Ascending aorta (tissue), 2 donors: ENCODE data around the gene FGFRL1. TPM values are rescaled to one million over a fixed set of nuclear protein-coding genes. Genes with fewer than 3 reads are reported as not detected.

ENCODE experiments used
- DNase-seq, 2 donors: peaks; one replicate each; pipeline ENCODE4 v3.0.0-alpha.2; 2019; ENCODE audit warnings: low spot score in 2 of 2
- H3K27ac ChIP-seq, 2 donors: fragments of 200-600 bp; sonication (generic); one replicate each; pipeline ENCODE4 v1.5.1; 2016 to 2017; ENCODE audit warnings: mild to moderate bottlenecking in 1 of 2
- H3K27me3 ChIP-seq: fragments of 200-600 bp; sonication (generic); one replicate; pipeline ENCODE4 v1.5.1; 2017
- H3K36me3 ChIP-seq, 2 donors: fragments of 200-600 bp; sonication (generic); one replicate each; pipeline ENCODE4 v1.5.1; 2016
- H3K4me1 ChIP-seq, 2 donors: fragments of 200-600 bp; sonication (generic); one replicate each; pipeline ENCODE4 v1.5.1; 2016 to 2017; ENCODE audit warnings: mild to moderate bottlenecking in 1 of 2
- H3K4me3 ChIP-seq, 2 donors: fragments of 200-600 bp; sonication (generic); one replicate each; pipeline ENCODE4 v1.5.1; 2016 to 2017; ENCODE audit warnings: mild to moderate bottlenecking in 1 of 2
- H3K9me3 ChIP-seq, 2 donors: fragments of 200-600 bp; sonication (generic); one replicate each; pipeline ENCODE4 v1.5.1; 2016
- intact Hi-C: fragments of 100-400 bp; cut with DNase I; formaldehyde crosslinking; loops from one replicate; pipeline ENCODE4 v1.15.1; 2023
- total RNA-seq: library from RNA; depleted of rRNA; stranded (reverse); fragments of >200 nt; gene quantifications from one replicate; pipeline ENCODE4 v1.1.0, GENCODE V29; 2016
- TF ChIP-seq, protein P1 (sequence below), 3 experiments: fragments of 200-600 bp in 2 of 3; fragments of 450-650 bp in 1 of 3; sonication (generic) in 2 of 3; IDR thresholded peaks; one replicate each; pipeline ENCODE4 v1.5.1; 2016 to 2019; ENCODE audit warnings: antibody characterized with exemption in 3 of 3, mild to moderate bottlenecking in 1 of 3, moderate library complexity in 1 of 3

Gene FGFRL1
- total RNA-seq, 1 donor from 2014 or later = 79.1 TPM

DNA sequence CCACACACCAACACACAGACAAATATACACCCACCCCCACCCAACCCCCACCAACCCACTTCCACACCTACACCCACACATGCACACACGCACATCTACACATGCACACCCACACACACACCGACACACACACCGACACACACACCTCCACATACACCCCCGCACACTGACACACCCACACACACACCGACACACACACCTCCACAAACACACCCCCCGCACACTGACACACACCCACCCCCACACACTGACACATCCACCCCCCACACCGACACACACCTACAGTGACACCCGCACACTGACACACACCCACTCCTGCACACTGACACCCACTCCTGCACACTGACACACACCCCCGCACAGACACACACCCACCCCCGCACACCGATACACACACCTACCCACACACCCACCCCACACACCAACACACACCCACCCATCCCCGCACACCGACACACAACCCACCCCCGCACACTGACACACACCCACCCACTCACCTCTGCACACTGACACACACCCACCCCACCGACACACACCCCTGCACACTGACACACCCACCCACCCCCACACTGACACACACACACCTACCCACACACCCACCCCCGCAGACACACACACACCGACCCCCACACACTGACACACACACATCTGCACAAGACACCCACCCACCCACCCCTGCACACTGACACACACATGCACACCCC lies 31.1 kb downstream of the FGFRL1 start:
- TF ChIP-seq, protein P1, sequence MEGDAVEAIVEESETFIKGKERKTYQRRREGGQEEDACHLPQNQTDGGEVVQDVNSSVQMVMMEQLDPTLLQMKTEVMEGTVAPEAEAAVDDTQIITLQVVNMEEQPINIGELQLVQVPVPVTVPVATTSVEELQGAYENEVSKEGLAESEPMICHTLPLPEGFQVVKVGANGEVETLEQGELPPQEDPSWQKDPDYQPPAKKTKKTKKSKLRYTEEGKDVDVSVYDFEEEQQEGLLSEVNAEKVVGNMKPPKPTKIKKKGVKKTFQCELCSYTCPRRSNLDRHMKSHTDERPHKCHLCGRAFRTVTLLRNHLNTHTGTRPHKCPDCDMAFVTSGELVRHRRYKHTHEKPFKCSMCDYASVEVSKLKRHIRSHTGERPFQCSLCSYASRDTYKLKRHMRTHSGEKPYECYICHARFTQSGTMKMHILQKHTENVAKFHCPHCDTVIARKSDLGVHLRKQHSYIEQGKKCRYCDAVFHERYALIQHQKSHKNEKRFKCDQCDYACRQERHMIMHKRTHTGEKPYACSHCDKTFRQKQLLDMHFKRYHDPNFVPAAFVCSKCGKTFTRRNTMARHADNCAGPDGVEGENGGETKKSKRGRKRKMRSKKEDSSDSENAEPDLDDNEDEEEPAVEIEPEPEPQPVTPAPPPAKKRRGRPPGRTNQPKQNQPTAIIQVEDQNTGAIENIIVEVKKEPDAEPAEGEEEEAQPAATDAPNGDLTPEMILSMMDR (IDR thresholded peaks at IDR 0.05) = no peak
- Histone ChIP-seq H3K27me3 (no peaks in the 10 kb centered on the region), H3K4me1 (peaks cover 38 to 68% of the 10 kb centered on the region in 2 donors), H3K9me3 (no peaks in the 10 kb centered on the region), H3K27ac (peak overlapping the region in 1 of 2 donors; percentile 81), H3K4me3 (no peak overlapping the region), H3K36me3 (no peaks in the 10 kb centered on the region)
- no peak for DNase-seq
- intact Hi-C loops = loop anchor here (1.0 to 10.0 kb wide), 3 partner anchors 8 to 302 kb away; partner anchors contain the start of gene UVSSA

GRCh38 chr4:1043162-1043561 lies 31.7 kb downstream of the FGFRL1 start:
- Histone ChIP-seq H3K27ac (peak overlapping the region; percentile 5 to 95), H3K4me3 (no peak overlapping the region), H3K36me3 (no peaks in the 10 kb centered on the region), H3K9me3 (no peaks in the 10 kb centered on the region), H3K27me3 (no peaks in the 10 kb centered on the region), H3K4me1 (peaks cover 38 to 73% of the 10 kb centered on the region in 2 donors)
- intact Hi-C loops = loop anchor here (1.0 to 10.0 kb wide), 3 partner anchors 9 to 302 kb away; partner anchors contain the start of gene UVSSA
- TF ChIP-seq, protein P1 (IDR thresholded peaks at IDR 0.05) = no peak
- no peak for DNase-seq

DNA sequence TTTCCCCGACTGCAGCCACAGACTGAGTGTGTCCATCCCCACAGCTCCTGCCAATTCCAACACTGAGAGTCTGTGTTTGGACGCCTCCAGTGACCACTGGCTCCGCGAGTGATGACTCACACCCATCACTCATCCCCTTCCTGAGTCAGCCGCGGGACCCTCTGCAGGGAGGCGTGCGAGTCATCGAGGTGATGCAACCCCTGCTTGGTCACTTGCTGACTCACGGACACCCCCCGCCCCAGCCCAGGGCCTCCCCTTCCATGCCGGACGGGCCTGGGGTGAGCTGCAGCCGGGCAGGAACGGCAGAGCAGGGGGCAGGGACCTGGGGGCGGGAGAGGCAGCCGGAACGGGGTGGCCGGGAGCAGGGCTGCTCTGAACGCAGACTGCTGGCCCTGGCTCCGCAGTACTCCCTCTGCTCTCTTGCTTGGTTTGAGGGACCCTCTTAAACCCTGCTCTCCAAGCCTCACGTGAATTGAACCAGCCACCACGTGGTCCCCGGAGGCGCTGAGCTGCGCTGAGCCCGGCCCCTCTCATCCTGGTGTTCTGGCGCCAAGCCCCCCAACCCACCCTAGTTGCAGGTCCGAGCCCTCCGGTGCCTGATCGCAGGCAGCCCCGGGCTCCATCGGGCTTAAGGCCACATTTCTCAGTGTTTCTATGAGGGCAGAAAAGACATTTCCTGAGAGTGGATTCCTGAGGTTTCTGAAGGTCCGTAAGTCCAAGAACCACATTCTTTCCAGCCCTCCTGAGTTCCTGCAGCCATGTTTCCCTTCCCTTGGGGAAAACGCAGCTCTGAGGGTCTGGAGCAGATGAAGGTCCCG lies 32.4 kb downstream of the FGFRL1 start:
- peak overlapping the region; percentile 80 to 95 for H3K27ac ChIP-seq
- TF ChIP-seq, protein P1 (IDR thresholded peaks at IDR 0.05) = no peak
- H3K27me3 ChIP-seq = no peaks in the 10 kb centered on the region
- H3K4me3 ChIP-seq = peak overlapping the region; percentile 35 to 56
- no peaks in the 10 kb centered on the region for H3K9me3 ChIP-seq
- H3K36me3 ChIP-seq = no peaks in the 10 kb centered on the region
- intact Hi-C loops = loop anchor here (1.0 to 10.0 kb wide), 4 partner anchors 10 to 301 kb away; partner anchors contain the start of gene UVSSA
- H3K4me1 ChIP-seq = peaks cover 38 to 73% of the 10 kb centered on the region in 2 donors
- peak; percentile 94 to 99 for DNase-seq

GRCh38 chr4:1044469-1045192 lies 33.2 kb downstream of the FGFRL1 start:
- intact Hi-C loops = loop anchor here (2.0 to 10.0 kb wide), 2 partner anchors 262 to 300 kb away; partner anchors contain the start of gene UVSSA
- Histone ChIP-seq H3K4me1 (peaks cover 34 to 67% of the 10 kb centered on the region in 2 donors), H3K9me3 (no peaks in the 10 kb centered on the region), H3K36me3 (no peaks in the 10 kb centered on the region), H3K27me3 (no peaks in the 10 kb centered on the region), H3K27ac (peak overlapping the region; percentile 80 to 95), H3K4me3 (peak overlapping the region in 1 of 2 donors; percentile 56)
- DNase-seq = peak in 1 of 2 donors; percentile 66
- TF ChIP-seq, protein P1 (IDR thresholded peaks at IDR 0.05) = no peak

GRCh38 chr4:1045193-1045594 lies 33.8 kb downstream of the FGFRL1 start:
- Histone ChIP-seq H3K36me3 (no peaks in the 10 kb centered on the region), H3K27ac (peak overlapping the region; percentile 80 to 95), H3K4me1 (peaks cover 31 to 62% of the 10 kb centered on the region in 2 donors), H3K9me3 (no peaks in the 10 kb centered on the region), H3K4me3 (no peak overlapping the region), H3K27me3 (no peaks in the 10 kb centered on the region)
- intact Hi-C loops = loop anchor here (2.0 to 10.0 kb wide), 2 partner anchors 262 to 300 kb away; partner anchors contain the start of gene UVSSA
- TF ChIP-seq, protein P1 (IDR thresholded peaks at IDR 0.05) = no peak
- no peak for DNase-seq
